NCI-H446 treated with DMSO at 0.1 percent for 48 hours (cell line): ENCODE data around the gene CASR.

Experiments used
- DNase-seq: peaks from one replicate; lab custom pipeline; 2025; lab: John Stamatoyannopoulos, UW

The CASR gene

DNA sequence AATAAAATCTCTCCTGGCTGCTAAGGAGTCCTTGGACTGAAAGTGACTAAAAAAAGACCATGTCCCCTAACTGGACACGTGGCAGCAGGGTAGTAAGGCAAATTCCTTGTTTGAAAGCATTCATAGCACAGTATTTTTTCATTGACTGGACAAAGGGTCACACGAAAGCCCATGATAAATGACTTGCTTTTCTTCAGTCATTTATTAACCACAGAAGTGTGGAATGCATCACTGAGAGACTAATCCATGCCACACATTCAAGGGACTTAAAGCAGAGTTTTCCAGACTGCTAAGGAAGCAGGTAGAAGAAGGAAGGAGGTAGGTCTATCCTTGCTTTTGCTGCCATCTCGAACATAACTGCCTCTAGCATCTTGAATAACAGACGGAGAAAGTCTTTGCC, 31.2 kb downstream of the CASR start:
- DNase-seq: no peak

DNA sequence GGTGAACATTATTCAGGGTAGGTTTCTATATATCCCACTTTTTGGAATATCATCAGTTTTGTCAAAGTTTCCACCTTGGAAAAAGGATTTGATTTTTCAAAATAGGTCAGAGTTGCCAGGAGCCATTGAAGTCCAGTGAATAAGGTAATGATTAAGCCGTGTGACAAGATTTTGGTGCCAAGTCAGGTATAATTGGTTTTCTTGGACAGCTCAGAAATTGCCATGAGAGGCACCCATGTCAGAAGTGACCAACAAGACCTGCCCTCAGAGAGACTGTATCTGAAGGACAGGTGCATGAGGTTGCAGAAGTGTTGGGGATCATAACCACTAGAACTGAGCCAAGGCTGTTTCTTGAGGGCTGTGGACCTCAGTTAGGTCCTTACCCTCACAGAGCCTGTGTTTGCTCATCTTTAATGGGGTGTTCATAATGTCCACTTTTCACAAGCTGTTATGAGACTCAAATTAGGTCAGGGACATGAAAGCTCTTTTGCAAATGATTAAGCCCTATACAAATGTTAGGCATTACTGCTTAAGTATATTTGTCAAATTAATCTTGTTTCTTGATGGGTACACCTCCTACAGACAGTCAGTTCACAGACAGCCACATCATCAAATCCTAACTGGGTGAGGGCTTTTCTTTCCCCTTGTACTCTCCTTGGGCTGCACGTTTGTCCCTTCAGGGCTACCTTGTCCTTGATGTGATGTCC, 32.3 kb downstream of the CASR start:
- no peak for DNase-seq

DNA sequence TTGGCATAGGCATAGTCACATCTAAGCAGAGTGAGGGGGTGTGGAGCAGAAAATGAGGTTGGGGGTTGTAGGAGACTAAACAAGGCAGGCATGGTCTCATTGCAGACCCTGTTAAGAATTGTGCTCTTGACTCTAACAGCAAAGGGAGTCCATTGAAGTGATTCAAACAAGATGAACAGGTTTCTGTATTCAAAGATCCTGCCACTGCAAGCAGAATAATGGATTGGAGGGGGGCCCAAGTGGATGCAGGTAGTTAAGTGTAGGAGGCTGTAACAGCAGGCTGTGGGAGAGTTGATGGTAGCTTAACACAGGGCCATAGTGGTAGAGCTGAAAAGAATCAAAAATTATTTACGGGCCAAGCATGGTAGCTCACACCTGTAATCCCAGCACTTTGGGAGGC, 34.4 kb downstream of the CASR start:
- no peak for DNase-seq

DNA sequence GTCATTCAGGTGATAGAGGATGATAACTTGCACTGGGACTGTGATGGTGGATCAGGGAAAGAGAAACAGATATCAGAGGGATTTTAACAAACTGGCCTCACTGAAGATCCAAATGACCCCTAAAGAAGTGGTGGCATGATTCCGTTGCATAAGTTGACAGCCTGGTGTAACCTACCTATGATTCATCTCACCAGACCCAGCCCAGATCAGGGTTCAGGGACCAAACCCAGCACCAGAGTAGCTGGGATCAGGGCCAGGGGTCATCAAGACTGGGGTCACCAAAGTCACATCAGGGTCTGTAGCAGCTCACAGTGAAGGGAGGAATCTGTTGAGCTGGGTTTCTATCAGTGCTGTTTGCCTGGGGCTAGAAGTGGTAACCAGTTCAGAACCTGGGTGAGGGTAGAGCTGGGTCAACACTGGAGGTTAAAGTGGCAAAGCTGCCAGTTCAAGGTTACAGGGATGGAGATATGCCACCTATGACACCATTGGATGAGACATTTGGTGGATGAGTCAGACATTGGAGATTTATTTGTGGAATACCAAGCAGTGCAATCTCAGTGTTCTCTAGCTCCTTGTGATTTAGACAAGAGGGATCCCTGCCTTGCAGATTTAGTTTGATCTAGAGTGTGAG, 35.9 kb downstream of the CASR start:
- DNase-seq: no peak

DNA sequence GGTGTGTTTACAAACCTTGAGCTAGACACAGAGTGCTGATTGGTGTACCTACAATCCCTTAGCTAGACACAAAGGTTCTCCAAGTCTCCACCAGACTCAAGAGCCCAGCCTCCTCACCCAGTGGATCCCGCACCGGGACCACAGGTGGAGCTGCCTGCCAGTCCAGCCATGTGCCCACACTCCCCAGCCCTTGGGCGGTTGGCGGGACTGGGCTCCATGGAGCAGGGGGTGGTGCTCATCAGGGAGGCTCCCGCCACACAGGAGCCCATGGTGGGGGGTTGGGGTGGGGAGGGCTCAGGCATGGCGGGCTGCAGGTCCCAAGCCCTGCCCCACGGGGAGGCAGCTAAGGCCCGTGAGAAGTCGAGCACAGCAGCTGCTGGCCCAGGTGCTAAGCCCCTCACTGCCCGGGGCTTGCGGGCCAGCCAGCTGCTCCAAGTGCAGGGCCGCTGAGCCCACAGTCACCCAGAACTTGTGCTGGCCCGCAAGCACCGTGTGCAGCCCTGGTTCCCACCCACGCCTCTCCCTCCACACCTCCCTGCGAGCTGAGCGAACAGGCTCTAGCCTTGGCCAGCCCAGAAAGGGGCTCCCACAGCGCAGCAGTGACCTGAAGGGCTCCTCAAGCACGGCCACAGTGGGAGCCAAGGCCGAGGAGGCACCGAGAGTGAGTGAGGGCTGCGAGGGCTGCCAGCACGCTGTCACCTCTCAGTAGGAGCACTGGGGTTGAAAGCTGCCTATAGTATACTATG, 43.7 kb downstream of the CASR start:
- DNase-seq: no peak

DNA sequence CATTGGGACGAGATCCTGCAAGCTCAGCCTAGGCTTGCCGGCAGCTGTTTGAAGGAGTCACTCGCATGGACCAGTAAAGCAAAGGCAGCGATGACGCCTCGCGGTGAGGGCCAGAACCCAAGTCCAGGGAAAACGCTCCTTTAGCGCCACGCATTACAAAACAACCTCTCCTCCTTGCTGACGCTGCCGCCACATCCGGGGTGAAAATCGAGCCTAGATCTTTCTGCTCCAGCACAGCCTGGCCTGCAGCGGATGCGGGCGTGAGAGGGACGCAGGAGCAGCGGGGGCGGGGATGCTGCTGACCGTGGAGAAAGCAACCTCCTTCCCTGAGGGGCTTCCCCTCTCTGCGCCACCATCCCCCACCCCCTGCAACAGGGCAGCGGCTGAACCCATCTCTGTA, 46.7 kb downstream of the CASR start:
- DNase-seq: no peak

DNA sequence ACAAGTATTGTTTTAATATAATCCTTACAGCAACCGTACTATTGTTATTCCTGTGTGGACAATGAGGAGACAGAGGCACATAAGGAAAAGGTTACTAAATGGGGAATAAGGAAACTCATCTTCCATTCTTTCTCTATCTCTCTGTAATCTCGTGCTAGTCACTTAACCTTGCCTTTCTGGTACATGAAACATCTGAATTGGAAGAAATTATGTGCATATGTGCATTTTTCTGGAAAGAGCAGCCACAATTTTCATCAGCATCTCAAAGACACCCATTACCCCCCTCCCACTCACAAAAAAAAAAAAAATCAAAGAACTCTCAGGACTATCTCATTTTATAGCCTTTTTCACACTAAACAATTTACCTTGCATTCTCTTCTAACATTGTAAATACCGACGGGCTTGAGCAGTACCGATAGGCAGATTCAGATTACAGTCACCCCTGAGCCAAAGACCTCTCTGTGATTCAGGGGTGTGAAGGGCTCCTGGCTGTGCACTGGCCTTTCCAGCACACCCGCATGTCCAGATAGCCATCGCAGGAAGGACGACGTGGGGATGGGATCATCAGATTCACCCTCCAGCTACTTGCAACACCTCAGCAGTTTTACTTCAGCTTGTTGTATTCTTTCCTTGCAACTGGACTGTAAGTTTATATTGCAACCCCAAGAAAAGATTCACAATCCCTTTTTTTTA, 48.1 kb downstream of the CASR start:
- DNase-seq: no peak

DNA sequence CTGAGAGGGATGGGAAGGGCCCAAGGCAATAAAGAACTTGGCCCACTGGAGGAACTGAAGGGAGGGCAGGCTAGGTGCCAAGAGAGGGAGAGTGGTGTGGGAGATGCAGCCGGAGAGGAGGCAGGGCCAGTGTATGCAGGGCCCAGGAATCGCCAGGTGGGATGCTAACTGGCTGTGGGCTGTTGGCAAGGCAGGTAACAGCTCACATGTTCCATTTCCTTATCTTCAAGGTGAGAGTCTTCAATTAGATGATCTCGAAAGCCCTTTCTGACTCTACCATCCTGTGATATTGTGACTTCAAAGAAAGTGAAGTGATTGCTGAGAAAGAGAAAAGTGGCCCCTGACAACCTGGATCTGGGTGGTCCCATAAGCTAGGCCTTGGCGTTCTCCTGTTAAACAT, 49.0 kb downstream of the CASR start:
- DNase-seq: no peak

DNA sequence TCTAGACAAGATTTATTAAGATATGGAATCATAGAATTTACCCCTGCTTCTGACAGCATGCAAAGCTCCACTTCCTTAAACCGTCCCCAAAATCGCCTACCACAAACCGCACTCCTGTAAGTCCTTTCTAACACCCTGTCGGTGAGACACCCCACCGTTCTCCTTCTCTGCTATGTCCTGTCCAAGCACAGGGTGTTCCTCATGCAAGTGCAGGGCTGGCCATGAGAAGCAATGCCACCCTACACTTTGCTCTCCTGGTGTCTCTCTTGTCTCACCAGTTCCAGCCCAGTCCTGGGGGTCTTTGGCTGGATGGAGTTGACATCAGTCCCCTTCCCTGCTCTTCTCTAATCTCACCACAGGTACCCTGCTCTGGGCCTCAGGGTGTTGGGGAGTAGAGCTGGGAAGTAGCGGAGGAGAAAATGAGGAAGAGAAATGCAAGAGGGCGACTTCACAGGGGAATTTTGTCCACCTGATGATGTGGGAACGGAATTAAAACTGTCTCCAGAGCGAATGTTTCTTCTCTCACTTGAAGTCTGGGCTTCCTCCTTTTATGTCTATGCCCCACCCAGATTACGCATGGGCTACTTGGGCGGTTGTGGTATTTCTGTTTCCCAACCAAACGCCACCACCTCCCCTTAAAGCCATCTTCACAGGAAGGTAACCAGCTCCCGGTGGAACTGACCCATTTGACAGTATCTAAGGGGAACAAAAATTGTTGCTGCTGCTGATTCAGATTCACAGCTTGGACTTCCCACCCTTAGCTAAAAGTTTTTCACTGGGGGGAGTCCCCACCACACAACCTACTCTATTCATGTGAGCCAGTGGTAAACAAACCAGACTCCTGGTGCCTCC, 49.9 kb downstream of the CASR start:
- DNase-seq: no peak

DNA sequence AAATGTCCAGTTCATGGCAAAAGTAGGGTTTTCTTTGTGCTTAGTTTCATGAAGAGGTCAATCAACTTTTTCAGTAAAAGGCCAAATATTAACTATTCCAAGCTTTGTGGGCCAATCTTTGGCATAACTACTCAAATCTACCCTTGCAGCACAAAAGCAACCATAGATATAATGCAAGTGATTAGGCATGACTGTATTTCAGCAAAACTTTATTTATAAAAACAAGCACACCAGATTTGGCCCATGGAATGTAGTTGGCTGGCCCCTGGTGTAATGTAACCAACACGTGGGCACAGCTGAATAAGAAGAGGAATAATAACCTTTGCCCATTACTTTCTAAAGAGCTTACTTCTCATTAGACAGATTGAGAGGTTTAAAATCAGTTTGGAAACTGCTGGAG, 50.6 kb downstream of the CASR start:
- DNase-seq: no peak

DNA sequence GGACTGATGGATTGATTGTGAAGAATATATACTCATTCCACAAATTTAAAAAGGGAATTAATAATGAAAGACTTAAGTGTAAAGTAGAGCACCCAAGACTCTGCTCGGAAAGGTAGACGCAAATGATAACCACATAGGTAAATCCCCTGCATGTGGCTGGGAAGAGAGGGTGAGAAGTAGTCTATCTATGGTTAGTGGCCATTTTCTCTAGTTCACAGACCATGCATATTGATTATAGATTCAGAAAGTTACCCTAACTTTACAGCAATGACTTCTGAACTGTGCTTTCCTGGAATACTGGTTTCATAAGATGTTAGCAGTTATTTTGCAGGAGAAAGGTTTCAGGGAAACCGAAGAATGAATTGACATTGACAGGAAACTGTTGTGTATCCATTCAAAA, 51.7 kb downstream of the CASR start:
- DNase-seq: no peak

DNA sequence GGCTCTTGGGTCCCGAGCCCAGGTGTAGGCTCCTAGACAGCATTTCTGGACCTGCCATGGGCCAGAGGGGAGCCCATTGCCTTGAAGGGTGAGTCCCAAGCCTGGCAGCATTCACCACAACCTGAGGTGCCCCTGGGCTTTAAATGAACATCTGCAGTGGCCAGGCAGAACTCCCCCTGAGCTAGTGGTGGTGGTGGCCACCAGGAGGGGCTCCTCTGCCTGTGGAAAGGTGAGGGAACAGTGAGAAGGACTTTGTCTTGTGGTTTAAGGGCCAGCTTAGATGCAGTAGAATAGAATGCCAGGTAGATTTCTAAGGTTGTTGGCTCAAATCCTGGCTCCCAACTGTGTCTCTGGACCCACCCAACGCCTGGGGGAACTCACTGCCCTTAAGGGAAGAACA, 55.6 kb downstream of the CASR start:
- no peak for DNase-seq

DNA sequence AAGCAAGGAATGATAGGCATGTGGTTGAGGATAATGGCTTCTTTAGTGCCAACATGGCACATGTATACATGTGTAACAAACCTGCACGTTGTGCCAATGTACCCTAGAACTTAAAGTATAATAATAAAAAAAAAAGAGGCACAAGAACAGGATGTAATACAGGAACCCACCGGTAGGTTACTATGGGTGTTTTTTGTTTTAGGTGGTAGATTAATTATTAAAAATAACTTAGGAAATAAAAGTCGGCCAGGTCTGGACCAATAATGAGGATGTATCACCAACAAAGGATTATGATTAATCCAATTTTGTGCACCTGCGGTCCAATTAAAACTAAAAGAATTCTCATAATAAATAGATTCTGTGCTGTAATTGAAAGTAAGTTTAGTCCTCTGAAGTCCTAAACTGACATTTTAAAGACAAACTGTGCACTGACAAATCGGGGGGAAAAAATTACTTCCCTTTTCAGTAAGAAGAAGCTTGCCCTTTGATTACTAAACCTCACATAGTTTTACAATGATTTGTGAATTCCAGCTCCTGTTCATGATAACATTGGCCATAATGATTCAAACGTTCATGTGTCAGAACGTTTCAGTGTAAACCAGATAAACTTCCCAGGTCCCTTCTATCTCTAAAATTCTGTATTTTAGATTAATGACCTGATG, 62.2 kb downstream of the CASR start:
- no peak for DNase-seq

DNA sequence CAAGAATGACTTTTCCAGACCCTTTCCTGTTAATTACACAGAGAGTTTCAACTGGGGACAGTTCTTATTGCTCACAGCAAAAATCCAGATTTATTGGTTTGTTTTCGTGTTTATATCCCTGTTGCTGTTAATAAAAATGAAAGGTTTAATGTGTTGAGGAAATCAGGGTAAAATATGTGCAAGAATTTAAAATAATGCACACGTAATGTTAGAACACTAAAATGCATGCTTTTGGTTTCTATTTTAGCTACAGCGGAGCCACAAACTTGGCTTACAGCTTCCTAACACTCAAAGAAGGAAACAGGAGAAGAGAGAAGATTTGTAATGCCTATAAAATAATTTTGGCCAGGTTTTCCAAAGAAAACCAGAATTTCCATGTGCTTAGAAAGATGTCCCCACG, 62.7 kb downstream of the CASR start:
- no peak for DNase-seq

DNA sequence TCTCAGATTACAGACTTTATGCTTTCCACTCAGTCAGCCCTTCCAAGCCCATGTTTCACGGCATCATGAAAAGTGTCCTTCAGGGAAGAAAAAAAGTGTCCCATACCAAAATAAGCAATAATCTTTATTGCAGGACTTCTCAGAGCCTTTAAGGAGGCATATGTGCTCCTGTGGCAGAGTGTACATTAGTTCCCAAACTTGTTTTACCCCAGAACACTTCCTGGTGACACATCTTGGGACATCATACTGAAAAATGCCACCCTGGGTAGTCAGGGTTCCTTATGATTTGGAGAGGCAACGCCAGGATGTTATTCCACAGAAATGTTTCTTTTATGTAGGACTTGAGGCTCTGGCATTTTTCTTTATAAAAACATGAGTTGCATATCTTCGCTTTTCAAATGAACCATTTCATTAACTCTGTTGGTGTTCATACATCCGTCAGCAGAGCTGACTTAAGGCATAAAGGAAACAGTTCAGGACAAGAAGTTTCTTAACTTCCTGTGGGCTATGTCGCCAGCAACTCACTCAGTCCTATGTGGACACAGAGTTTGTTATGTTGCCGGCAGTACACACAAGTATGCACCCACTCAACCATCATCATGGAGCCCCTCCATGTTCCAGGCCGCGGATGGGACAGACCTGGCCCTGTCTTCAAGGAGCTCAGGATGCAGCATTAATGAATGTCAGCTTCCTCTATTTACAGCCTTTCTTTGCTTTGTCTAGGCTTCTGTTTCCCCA, 63.8 kb downstream of the CASR start:
- no peak for DNase-seq

DNA sequence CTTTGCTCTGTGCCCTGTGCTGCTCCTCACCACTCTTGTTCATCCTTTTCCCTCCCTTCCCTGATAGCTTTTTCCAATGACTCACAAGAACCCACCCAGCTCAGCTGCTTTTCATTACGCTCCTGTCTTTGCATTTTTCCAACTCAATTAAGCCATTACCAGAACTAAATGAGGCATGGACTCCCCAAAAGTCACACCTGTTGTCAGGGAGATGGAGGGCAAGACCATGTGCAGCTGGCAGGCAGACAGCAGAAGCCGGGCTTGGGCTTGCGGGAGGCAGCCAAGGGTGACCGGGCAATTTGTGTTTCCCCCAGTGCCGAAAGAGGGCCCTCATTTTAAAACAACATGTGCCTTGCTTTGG, 64.3 kb downstream of the CASR start:
- DNase-seq: no peak

DNA sequence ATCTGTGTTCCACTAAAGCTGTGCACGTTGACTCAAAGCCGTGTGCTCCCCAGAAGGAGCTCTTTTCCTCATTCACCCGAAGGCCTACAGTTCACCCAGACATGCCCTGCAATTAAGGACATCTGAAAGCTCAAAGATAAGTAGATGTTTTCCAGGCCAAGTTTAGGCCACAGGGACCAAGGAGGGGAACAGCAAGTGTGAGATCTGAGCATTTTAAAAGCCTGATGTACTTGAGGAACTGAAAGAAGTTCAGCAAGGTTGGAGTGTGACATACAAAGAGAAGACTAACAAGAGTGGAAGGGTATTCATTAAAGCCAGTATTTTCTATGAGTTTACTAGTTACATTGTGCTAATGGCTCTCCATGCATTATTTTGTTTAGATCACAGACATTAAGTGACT, 68.0 kb downstream of the CASR start:
- no peak for DNase-seq

DNA sequence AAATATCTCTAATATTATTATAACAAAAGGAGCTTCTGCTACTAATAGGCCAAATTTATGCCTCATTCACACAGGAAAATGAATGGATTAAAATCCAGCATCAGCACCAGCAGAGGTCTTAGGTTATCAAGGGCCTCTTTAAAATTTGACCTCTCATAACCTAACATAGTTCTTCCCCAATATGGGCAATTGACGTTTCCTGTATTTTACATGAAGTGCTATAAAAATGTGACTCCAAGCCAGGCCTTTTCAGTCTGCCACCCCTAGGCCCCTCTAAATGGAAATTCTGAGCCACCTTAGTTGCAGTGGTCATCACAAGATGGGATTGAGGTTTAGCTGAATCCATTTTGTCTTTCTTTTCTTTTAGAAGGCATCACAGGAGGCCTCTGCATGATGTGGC, 70.1 kb downstream of the CASR start:
- no peak for DNase-seq

DNA sequence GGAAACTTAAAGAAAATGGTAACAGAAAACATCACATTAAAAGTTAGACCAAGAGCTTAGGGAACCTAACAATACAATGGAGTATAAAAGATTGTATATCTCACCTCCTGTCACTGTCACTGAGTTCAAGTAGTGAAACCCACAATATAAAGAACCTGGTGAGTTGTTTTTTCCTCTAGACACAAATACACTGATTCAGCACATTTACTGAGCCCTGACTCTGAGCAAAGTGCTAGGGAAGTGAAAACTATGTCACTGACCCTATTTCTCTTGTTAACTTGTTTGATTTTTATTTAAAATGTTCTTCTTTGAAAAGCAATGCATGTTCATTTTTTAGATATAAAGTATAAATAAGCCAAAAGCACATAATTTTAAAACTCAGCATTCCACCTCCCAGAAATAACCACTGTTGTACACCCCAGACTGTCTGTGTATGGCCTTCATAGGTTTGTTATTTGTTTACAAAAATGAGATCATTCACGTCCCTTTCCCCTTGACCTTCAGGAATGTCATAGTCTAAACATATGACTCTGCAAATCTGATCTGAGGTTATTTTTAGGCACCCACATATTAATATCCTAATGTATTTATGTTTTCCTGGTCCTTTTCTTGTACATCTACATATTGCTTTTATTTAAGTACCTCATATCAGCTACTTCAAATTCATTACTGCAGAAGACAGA, 72.4 kb downstream of the CASR start:
- DNase-seq: no peak
